Endothelial cell of umbilical vein (primary cell): ENCODE results near the gene ADGRG4. TPM values are rescaled to one million over a fixed set of nuclear protein-coding genes. Genes with fewer than 3 reads are reported as not detected.

Source experiments
- BruUV-seq: library from RNA; stranded (reverse); fragments of 400-500 nt; replicated peaks from 2 replicates; lab custom pipeline; 2021; lab: Mats Ljungman, UMichigan
- CTCF ChIA-PET: fragments of 300-600, 350-600 bp; sonication (Branson Sonifier 250); formaldehyde crosslinking; loops from one replicate; lab custom pipeline; 2021; ENCODE audit warnings: antibody characterized with exemption, inconsistent platforms; lab: Charles Lee
- POLR2A ChIA-PET: fragments of 300-600, 350-600 bp; sonication (Branson Sonifier 250); formaldehyde crosslinking; loops from one replicate; lab custom pipeline; 2021; ENCODE audit warnings: antibody characterized with exemption, inconsistent platforms; lab: Charles Lee
- DNase-seq: peaks from one replicate; pipeline ENCODE4 v3.0.0-alpha.2; 2011; ENCODE audit warnings: low read depth, low spot score
- FAIRE-seq: peaks from 2 replicates; lab custom pipeline; 2011; peaks lifted over from hg19 to GRCh38; lab: Jason Lieb, UNC
- H2AFZ ChIP-seq: 2 replicates; pipeline ENCODE4 v1.6.0; 2012; ENCODE audit warnings: low read depth, low read length, control low read depth, inconsistent platforms
- H3K27ac ChIP-seq: 2 replicates; pipeline ENCODE4 v1.5.1; 2011; ENCODE audit warnings: low read depth, mild to moderate bottlenecking, control low read depth, low read length, moderate library complexity; ENCODE audit not compliant: insufficient read depth
- H3K27me3 ChIP-seq, 2 experiments: 2 replicates each; pipeline versions ENCODE4 v1.6.0 to v1.6.1; 2011; ENCODE audit warnings: low read length in 2 of 2, mixed read lengths in 1 of 2; ENCODE audit not compliant: control insufficient read depth in 2 of 2, insufficient read depth in 2 of 2
- H3K36me3 ChIP-seq, 2 experiments: 2 replicates in 1 of 2; 3 replicates in 1 of 2; pipeline ENCODE4 v1.5.1; 2011; ENCODE audit warnings: low read length in 2 of 2, mild to moderate bottlenecking in 1 of 2, moderate library complexity in 1 of 2; ENCODE audit not compliant: control insufficient read depth in 2 of 2, insufficient read depth in 2 of 2; ENCODE audit errors: extremely low read depth in 1 of 2
- H3K4me1 ChIP-seq: 3 replicates; pipeline ENCODE4 v1.5.1; 2011; ENCODE audit warnings: mild to moderate bottlenecking, low read length; ENCODE audit not compliant: control insufficient read depth, insufficient read depth; ENCODE audit errors: extremely low read depth
- H3K4me2 ChIP-seq: 2 replicates; pipeline ENCODE4 v1.6.1; 2011; ENCODE audit warnings: low read length, control low read depth, mixed read lengths; ENCODE audit not compliant: insufficient read depth
- H3K4me3 ChIP-seq, 3 experiments: fragments of 200-600 bp in 1 of 3; sonication (generic), shearing (Covaris generic) in 1 of 3; replicated peaks in 1 of 3; 2 replicates each; pipeline ENCODE4 v1.5.1; 2011 to 2016; ENCODE audit warnings: control low read depth in 3 of 3, low read length in 3 of 3, mild to moderate bottlenecking in 2 of 3, inconsistent platforms in 1 of 3, low read depth in 1 of 3, moderate library complexity in 1 of 3; ENCODE audit not compliant: insufficient read depth in 1 of 3
- H3K79me2 ChIP-seq: 2 replicates; pipeline ENCODE4 v1.6.0; 2012; ENCODE audit warnings: low read length, inconsistent platforms; ENCODE audit not compliant: control insufficient read depth, insufficient read depth
- H3K9ac ChIP-seq: replicated peaks from 2 replicates; pipeline ENCODE3; 2011; ENCODE audit warnings: low read length, control low read depth; ENCODE audit not compliant: insufficient read depth; ENCODE audit errors: extremely low read depth
- H3K9me1 ChIP-seq: replicated peaks from 3 replicates; pipeline ENCODE4 v1.6.0; 2011; ENCODE audit warnings: mild to moderate bottlenecking, low read length; ENCODE audit not compliant: control insufficient read depth, insufficient read depth; ENCODE audit errors: extremely low read depth
- H3K9me3 ChIP-seq: replicated peaks from 2 replicates; pipeline ENCODE4 v1.5.1; 2012; ENCODE audit warnings: low read length, inconsistent platforms; ENCODE audit not compliant: control insufficient read depth, insufficient read depth
- H4K20me1 ChIP-seq: replicated peaks from 2 replicates; pipeline ENCODE3; 2011; ENCODE audit warnings: mild to moderate bottlenecking, low read length; ENCODE audit not compliant: control insufficient read depth, insufficient read depth; ENCODE audit errors: extremely low read depth
- CTCF ChIP-seq, 2 donors: IDR thresholded peaks; 1 replicate in 1 of 2; 2 replicates in 1 of 2; pipeline ENCODE4 v1.5.1; 2011; ENCODE audit warnings: low read length in 2 of 2, mild to moderate bottlenecking in 2 of 2, moderate library complexity in 2 of 2, control low read depth in 1 of 2, inconsistent platforms in 1 of 2, low read depth in 1 of 2; ENCODE audit not compliant: insufficient read depth in 1 of 2; ENCODE audit errors: extremely low read depth in 1 of 2
- EZH2 ChIP-seq: IDR thresholded peaks from 2 replicates; pipeline ENCODE4 v1.6.1; 2012; ENCODE audit warnings: borderline replicate concordance, low read depth, mild to moderate bottlenecking, moderate library complexity, low read length, inconsistent platforms; ENCODE audit not compliant: severe bottlenecking
- GATA2 ChIP-seq: IDR thresholded peaks from 2 replicates; pipeline ENCODE4 v1.7.0; 2011; ENCODE audit warnings: low read depth, mild to moderate bottlenecking, moderate library complexity, mixed read lengths, low read length; ENCODE audit not compliant: insufficient read length, insufficient read depth
- MAX ChIP-seq: IDR thresholded peaks from 2 replicates; pipeline ENCODE4 v1.6.1; 2011; ENCODE audit not compliant: insufficient read depth, insufficient read length
- MYC ChIP-seq: IDR thresholded peaks from one replicate; pipeline ENCODE4 v1.6.1; 2011; ENCODE audit warnings: mild to moderate bottlenecking, low read depth, low read length
- POLR2A ChIP-seq: IDR thresholded peaks from 2 replicates; pipeline ENCODE4 v1.6.1; 2012; ENCODE audit warnings: low read depth, mild to moderate bottlenecking, control low read depth, low read length
- dilution Hi-C: fragments of 300-500 bp; cut with MboI; formaldehyde crosslinking; loops from one replicate; pipeline ENCODE4 v1.15.0; 2019; ENCODE audit warnings: low sequenced_read_pairs; ENCODE audit not compliant: extremely low pct_ligation_motif_present
- intact Hi-C: fragments of 100-400 bp; cut with micrococcal nuclease; formaldehyde crosslinking; loops from one replicate; pipeline ENCODE4 v1.10.0; 2022
- polyA plus RNA-seq, 4 experiments: library from polyadenylated mRNA; depleted of rRNA in 3 of 4; stranded (reverse) in 3 of 4; unstranded in 1 of 4; fragments of >200 nt; gene quantifications; 2 replicates each; pipeline versions ENCODE4 v1.2.1 to v1.2.3, GENCODE V29; 2011 to 2012; ENCODE audit warnings: missing spikeins in 1 of 4
- total RNA-seq: library from RNA; stranded (reverse); gene quantifications from 2 replicates; pipeline ENCODE4 v1.2.3, GENCODE V29; 2021

The ADGRG4 gene
- total and polyA plus RNA-seq, 2 donors (not counting 3 experiments of a cell fraction or from before 2014, with no cell fraction given), result 0.04 to 0.08 TPM

GRCh38 chrX:136450050-136450830 lies 149.5 kb downstream of the ADGRG4 start:
- DNase-seq (no peak), FAIRE-seq (peak; percentile 31)
- intact Hi-C loops, result no loop called here
- no peak overlapping the region for H3K4me3 ChIP-seq
- CTCF ChIA-PET, result no interaction called here
- no peak overlapping the region for H2AFZ ChIP-seq
- no peaks in the 10 kb centered on the region for H3K27me3 ChIP-seq
- no peaks in the 10 kb centered on the region for H3K79me2 ChIP-seq
- dilution Hi-C loops, result no loop called here
- no peak overlapping the region for H3K4me2 ChIP-seq
- POLR2A ChIA-PET, result no interaction called here
- no peaks in the 10 kb centered on the region for H3K9me3 ChIP-seq
- H3K36me3 ChIP-seq, result no peaks in the 10 kb centered on the region
- H3K4me1 ChIP-seq, result no peaks in the 10 kb centered on the region
- no peak overlapping the region for H3K27ac ChIP-seq
- no peaks in the 10 kb centered on the region for H4K20me1 ChIP-seq
- H3K9me1 ChIP-seq, result no peaks in the 10 kb centered on the region
- TF ChIP-seq MAX, result no peak
- no peak for TF ChIP-seq CTCF (IDR thresholded peaks at IDR 0.05; ENCODE audit: extremely low read depth in 1 of 2, insufficient read depth in 1 of 2, low read depth in 1 of 2, low read length in 2 of 2)
- TF ChIP-seq POLR2A, result no peak
- H3K9ac ChIP-seq, result no peak overlapping the region
- no TSS peak for BruUV-seq

GRCh38 chrX:136452614-136453013 lies 151.9 kb downstream of the ADGRG4 start:
- DNase-seq (no peak), FAIRE-seq (no peak)
- dilution Hi-C loops (no loop called here), intact Hi-C loops (no loop called here)
- H3K9me1 ChIP-seq, result no peaks in the 10 kb centered on the region
- POLR2A ChIA-PET, result no interaction called here
- H3K27ac ChIP-seq, result no peak overlapping the region
- no peak overlapping the region for H3K4me3 ChIP-seq
- CTCF ChIA-PET, result no interaction called here
- no peaks in the 10 kb centered on the region for H3K36me3 ChIP-seq
- no peaks in the 10 kb centered on the region for H3K9me3 ChIP-seq
- no peak overlapping the region for H3K4me2 ChIP-seq
- no peaks in the 10 kb centered on the region for H3K27me3 ChIP-seq
- no peak overlapping the region for H2AFZ ChIP-seq
- H3K4me1 ChIP-seq, result no peaks in the 10 kb centered on the region
- TF ChIP-seq POLR2A, result no peak
- TF ChIP-seq MYC, result no peak
- no peak for TF ChIP-seq EZH2
- no peak for TF ChIP-seq GATA2
- TF ChIP-seq CTCF (IDR thresholded peaks at IDR 0.05; ENCODE audit: extremely low read depth in 1 of 2, insufficient read depth in 1 of 2, low read depth in 1 of 2, low read length in 2 of 2), result no peak
- H3K79me2 ChIP-seq, result no peaks in the 10 kb centered on the region
- no peaks in the 10 kb centered on the region for H4K20me1 ChIP-seq
- no TSS peak for BruUV-seq
- no peak overlapping the region for H3K9ac ChIP-seq
